8988T (cell line): Measurements from ENCODE around the gene CCDC47.
"Not testable (repeated sequence)": the region's sequence is repeated elsewhere in the genome, so short reads cannot be mapped to it uniquely, and the experiment has no call there.

Experiments
- DNase-seq: peaks from one replicate; pipeline ENCODE4 v3.0.0; 2011

CCDC47 gene

DNA sequence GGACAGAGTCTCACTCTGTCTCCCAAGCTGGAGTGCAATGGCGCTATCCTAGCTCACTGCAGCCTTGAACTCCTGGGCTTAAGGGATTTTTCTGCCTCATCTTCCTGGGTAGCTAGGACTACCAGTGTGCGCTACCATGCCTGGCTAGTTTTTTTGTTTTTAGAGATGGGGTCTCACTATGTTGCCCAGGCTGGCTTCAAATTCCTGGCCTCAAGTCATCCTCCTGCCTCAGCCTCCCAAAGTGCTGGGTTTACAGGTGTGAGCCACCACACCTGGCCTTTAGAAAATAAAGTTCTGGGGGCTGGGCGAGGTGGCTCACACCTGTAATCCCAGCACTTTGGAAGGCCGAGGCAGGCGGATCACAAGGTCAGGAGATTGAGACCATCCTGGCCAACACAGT is 53.2 kb downstream of the CCDC47 start:
- DNase-seq: not testable (repeated sequence)

DNA sequence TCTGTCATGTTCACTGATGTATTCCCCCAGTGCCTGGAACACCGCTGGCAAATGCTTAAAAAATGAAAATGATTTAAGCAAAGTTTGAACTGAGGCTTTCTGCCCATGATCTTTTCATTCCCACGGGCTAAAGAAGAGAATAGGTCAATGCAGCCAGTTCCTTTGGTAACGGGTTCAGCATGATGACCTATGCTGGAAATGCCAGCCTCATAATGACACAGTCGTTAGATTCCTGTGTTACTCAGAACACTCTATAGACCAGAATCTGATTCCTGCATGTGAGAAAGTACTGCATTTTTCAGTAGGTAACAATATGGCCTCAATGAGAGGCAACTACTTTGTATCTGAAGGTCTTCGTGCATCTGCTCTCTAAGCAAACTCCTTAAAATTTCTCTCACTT is 54.4 kb downstream of the CCDC47 start:
- DNase-seq: no peak

DNA sequence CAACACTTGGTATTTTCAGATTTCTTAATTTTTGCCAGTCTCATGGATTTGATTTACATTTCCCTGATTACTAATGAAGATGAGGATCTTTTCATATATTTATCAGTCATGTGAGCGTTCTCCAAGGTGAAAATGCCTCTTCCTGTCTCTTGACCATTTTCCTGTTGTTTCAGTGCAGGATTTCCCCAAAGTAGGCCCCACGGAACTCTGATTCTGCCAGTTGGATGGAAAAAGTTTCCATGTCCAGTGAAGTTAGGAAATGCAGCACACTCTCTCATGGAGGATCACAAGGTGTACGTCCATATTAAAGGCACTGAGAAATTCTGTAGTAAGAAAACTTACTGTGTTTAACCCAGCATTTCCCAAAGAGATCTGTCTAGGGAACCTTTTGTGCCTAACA is 57.0 kb downstream of the CCDC47 start:
- no peak for DNase-seq

DNA sequence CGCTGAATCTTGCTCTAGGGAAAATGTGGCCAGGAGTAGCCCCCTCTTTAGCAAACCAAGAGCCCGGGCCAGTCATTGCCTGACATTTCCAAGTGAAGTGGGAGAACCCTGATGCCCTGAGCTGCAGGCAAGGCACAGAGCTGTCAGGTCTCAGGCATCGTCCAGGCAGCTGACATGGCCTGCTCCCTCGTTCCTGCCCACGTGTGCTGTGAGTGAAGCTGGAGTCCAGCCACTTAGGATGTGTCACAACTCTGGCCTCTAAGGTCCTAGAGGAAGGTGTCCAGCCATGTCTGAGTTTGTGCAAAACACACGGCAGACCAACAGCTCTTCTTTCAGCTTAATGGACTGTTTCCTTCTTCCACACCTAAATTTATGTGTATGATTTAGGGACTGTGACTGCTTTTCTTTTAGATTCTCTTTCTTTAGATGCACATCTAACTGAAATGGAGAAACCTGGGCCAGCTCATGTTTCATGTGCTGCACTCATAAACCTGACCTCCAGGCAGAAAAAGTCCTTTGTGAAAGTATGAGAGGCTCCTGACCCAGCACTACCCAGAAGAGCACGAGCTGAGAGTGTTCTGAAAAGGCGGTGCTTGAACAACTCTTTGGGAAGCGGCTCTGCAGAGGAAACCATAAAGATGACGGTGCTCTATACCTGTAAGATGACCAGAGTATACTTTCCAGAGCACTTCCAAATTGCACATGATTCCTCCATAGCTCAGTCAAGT is 58.7 kb downstream of the CCDC47 start:
- no peak for DNase-seq

DNA sequence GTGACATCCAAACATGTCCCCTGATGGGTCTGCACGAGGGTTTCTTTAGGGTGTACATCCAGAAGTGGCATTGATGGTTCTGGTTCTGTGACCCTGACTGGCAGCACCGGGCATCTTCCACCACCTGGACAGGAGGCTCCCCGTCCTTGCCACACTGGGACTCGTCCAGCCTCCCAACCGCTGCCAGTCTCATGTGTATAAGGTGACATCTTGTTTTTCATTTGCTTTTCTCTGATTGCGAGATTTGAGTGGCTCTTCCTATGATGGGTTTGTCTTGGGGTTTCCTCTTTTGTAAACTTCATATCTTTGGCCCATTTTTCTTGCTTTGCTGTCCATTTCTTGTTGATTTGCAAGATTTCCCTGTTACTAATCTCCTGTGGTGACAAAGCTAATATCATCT is 64.3 kb downstream of the CCDC47 start:
- DNase-seq: no peak

DNA sequence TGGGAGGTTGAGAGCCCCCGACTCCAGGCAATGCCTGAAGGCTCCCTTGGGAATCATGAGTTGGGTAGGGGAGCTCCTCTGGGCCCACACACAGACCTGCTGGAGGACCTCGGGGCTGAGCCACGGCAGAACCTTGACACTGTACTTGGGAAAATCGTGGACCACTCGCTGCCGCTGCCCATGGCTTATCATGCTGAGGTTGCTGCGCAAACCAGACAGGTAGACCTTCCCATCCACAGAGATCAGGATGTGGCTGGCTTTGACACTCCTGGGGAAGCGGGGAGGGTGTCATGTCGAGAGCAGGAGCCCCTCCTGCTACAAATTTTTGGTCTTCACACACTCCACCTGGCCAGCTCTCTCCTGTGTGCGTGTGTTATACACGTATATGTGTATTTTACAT is 66.2 kb downstream of the CCDC47 start:
- DNase-seq: no peak

DNA sequence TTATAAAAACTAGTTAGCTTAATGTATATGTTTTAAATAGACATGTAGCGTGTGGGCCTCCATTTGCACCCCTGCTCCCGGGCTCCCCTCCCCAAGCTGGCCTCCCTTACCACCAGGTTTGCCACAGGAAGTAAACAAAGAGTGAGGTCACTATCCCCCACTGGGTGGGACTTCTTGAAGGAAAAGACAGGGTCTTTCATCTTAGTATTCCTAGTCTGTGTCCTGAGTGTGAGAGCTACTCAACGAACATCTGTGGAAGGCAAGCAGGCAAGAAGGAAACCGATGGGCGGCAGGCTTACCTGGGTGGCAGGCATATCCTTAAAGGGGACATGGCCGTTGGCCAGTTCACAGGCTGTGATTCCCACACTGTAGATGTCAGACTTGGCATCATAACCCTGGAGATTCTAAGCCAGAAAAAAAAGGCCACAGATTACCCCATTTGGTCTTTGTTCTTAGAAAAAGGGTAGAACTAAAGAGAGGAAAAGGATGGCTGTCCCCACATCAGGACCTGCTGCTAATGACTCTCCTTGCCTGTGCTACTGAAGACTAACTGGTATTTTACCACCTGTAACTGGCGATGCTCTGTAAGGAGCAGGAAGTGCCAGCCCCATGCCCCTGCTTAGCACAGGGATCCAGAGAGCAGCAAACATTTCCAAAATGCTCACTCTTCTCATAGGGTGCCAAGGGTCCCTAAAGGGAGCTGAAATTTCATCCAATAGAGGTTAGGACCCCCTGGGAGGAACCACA is 66.9 kb downstream of the CCDC47 start:
- DNase-seq: no peak

DNA sequence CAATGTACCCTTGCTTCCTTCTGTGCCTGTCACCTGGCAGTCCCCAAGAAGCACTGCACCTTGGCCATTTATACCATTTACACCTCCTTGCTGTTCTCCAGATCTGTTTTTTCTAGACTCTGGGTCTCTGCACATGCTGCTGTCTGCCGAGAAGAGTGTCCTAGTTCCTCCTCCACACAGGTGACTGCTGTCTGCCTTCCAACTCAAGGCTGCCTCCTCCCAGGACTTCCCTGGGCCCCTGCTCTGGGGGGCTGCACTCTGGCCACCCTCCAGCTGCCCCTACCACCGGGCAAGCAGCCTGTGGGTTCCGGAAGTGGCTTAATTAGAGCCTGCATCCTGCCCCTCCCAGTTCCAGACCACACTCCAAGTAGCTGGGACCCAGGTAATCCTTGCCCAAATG is 67.7 kb downstream of the CCDC47 start:
- DNase-seq: no peak

DNA sequence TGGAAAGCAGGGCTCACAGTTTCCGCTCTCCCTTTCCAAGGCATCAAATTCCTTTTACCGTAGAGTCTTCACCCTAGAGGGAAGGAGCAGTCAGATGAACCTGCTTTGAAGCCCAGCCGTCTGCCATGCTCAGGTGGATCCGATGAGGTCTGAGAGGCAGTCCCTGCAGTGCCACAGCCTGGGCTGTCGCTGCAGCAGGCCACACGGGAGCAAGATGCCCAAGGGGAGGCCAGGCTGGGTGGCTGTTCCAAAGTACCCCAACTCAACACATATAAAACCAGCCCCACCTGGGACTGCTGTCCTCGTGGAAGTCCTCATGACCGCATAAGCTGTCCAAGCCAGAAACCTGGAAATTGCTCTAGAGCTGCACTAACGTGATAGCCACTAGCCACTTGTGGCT is 68.6 kb downstream of the CCDC47 start:
- no peak for DNase-seq

DNA sequence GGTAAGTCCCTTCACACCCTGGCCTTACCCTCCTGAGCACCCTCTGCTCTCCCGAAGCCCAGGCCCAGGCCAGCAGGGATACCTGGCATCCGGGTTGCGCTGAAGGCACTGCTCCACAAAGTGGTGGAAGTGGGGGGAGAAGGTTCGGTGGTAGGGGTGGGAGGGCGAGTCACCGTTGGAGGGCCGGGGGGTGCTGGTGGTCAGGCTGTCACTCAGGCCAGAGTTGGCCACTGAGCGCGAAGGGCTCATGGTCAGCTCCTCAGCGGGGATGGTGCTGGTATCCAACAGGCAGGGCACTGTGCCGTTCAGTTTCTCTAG is 69.2 kb downstream of the CCDC47 start:
- DNase-seq: no peak

DNA sequence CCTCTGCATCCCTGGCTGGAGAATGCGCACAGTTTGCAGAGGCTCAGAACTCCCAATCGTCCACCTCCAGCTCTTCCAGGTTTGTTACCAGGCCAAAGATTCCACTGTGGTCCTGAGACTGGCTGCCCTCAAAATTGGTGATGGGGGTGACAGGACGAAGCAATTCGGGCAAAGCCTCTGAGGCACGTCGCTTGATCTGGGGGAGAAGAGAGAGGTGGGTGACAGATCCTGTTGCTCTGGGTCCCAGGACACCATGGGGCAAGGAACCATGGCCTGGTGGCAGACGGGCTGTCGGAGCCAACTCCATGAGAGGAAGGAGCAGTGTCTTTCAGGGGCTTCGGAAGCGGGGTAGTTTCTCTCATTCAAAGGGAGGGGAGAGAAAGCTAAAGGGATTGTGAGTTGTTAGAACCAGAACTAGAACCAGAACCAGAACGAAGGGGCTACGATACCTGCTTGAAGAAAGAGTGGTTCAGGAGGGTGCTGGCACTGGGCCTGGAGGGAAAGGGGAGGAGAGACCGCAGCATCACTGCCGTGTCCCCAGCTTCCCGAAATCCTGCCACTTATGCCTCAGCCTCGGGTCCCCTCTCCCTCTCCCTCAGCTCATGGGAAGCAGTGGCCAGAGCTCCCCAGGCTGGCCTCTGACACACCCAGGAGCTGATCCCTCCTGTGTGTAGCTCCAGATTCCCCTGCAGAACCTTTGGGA is 69.7 kb downstream of the CCDC47 start:
- DNase-seq: no peak

DNA sequence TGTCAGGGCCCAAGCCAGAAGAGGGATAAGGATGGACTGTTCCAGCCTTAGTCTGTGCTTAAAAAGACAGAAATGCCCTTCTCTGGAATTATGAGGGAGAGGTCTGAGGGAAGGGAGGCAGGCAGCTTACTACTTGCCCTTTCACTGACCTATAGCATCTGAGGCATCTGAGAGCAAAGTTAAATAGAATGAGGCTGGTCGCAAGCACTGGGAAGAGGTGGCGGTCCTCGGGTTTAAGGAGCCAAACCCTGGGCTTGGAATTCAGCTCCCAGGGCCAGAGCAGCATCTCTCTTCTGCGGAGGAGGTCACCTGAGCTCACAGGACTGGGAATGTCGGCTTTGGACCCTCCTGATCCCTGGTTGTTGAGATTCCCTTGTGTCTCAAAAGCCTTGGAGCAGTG is 70.4 kb downstream of the CCDC47 start:
- DNase-seq: no peak

DNA sequence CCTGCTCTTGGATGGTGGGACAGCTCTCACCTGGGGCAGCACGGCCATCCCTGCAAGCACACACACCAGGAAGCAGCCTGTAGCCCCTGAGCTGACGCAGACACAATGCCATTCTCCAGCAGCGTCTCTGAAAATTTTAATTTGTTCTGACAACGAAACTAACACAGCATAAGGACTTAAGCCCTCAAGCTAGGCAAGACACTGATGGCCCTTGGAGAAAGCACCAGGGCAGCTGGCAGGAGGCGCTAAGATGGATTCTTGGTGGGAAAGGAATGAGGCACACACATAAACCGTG is 70.7 kb downstream of the CCDC47 start:
- DNase-seq: no peak

DNA sequence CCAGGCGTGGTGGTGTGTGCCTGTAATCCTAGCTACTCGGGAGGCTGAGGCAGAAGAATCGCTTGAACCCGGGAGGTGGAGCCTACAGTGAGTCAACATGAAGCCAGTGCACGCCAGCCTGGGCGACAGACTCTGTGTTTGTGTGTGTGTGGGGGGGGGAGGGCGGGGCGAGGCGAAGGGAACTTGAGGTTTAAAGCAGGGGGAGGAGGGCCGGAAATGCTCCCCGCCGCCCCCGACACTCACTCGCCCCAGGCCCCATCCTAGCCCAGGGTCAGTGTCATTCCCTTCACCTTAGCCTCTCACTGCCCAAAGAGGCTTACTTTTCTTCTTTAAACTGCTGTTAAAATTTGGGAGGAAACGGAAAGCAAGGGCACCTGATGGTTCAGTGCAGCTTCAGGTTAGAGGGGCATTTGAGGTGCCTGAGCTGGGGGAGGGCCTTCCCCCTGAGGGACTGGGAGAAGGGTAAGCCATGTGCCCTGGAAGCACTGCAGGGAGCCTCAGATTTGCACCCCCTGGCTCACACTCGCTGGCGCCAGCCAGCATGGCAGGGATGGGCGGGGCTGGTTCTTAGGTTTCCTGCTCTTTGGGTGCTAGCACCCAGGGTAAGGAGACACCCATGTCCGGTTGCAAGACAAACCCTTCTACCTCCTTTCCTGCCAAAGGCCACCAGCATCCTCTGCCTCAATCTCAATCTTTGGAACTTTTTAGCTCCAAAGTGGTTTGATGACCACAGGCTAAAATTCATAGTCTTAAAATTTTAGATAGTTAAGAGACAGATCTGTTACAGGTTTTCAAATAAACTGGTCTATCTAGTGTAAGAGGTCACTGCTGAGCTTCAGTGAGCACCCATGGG is 71.3 kb downstream of the CCDC47 start:
- no peak for DNase-seq

DNA sequence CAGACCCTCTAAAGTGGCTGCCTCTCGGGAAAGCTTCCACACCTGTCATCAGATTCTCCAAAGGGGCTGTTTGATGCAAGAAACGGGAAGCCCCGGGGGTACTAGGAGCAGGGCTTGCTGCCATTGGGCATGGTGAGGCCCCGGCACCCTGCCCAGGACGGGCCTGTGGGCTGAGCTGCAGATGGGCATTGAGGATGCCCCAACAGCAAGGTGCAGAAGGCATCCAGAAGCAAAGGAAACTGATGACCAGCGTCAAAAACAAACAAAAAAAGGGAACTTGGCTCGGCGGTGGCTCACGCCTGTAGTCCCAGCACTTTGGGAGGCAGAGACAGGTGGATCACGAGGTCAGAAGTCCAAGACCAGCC is 72.0 kb downstream of the CCDC47 start:
- no peak for DNase-seq

DNA sequence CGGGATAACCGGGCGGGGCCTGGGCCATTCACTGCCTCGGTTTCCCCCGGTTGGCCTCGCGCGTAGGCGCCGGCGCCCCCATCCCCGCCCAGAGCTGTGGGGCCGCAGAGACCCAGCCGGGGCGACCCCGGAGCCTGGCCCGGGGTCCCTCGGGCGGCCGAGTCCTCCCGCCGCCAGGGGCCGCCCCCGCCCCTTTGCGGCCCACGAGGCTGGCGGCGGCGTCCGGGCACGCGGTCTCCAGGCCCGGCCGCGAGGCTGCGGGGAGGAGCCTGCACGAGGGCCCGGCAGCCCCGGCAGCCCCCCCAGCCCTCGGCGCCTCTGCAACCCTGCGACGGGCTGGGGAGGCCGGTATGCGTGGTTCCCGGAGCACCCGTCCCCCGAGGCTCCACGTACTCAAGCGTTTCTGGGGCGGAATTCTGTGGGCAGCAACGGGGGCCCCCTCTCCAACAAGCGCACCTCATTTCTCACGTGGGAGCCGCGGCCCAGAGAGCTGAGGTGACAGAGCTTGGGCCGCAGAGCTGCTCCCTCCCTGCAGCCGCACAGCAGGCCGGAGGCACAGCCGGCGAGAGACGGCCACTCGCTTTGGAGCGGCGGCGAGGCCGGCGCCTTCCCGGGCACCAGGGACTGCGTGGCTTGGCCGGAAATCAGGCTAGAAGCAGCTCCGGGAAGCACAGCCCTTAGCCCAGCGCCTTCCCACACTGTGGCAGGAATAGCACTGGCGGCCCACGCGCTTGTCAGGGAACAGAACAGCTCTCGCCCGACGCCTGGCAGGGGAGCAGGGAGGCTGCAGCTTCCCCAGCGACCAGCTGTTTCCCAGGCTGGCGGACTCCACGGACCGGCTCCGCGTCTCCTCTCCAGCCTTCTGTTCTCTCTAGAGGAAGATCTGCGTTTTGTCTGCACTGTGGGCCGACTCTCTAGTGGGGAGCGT is 72.6 kb downstream of the CCDC47 start:
- DNase-seq: no peak

DNA sequence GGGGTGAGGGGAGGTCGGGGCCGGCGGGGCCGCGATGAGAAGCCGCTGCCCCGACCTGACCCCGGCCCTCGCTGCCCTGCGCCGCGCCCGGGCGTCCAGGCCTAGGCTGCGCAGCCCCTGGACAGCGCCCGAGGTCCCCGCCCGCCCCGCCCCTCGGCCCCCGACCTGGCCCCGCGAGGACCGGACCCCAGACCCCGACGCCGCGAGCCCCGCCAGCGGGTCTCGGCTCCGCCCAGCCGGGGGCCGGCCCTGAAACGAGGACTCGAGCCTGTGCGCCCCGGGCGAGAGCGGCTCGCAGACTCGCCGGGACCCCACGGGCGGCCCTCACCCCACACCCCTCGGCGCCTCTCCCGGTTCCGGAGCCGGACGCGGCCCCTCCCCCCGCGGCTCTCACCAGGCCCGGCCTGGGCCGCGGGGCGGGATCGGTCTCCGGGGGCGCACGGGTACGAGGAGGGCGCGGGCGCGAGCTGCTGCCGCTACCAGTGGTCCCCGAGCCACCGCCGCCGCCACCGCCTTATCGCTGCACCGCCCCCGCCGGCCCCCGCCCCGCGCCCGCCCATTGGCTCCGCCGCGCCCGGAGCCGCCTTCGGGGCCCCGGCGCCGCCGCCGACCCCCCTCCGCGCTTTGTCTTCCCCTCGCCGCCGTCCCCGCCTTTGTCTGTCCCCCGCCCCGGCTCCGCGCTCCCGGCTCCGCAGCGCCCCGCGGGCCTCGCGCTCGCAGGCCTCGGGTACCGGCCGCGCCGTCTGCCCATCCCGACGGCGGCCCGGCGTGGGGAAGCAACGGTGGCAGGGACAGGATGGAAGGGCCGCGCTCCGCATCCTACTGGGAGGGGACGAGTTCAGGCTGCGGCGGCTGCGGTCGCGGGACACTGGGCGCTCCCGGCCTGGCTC is 73.5 kb downstream of the CCDC47 start, which contains the start of gene LIMD2:
Gene LIMD2, minus strand, starts transcription at position 488 of the 890 bp plus-strand sequence. CDS start 827 bp downstream, outside the sequence.
- peak; percentile 84 for DNase-seq

DNA sequence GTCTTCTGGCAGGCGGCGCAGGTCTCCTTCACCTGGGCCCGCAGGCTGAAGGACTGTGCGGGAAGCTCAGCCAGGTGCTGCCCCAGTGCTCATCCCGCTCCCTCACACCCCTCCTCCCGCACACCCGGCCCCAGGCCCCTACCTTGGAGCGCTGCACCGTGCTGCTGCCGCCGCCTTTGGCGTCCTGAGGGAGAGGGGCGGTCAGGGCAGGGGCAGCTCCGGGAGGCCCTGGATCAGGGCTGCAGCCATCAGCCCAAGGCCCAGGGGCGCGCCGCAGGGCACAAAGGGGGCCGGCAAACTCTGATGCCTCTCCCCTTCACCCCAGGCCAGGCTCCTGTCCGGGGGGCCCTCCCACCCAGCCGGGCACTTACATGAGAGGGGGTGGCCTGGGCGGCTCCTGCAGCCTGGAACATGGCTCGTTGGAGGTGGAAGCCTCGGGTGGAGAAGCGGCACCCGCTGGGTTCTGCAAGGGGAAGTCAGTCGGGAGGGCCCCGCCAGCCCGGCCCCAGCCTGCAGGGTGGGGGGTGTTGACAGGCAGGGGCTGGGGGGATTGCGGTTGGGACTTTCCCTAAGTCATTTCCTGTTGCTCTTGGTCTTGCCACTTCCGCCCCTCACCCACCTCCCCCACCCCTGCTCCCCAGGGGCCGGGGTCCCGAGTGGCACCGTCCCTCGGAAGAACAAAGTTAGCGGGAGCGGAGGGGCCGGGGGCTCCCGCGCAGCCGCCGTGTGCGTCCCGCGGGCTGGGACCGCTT is 74.3 kb downstream of the CCDC47 start:
- peak; percentile 47 for DNase-seq

DNA sequence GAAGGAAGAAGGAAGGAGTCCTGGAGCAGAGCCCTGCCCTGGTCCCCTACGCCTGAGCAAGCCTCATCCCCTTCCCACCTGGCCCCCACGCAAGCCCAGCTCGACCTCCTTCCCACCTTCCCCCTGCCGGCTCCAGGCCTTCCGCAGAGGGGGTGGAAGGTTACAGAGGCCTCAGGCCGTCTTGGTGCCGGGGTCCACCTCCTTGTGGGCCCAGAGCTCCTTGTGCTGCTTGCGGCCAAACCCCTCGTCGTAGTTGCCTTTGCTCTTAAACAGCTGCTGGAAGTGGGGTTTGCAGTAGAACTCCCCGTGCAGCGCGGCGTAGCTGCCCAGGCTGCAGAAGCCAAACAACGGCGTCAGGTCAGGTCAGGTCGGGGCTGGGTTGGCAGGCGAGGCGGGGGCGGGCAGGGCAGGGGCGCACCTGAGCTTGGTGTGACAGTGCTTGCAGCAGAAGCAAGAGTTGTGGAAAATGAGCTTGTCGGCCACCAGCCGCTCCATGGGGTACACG is 75.0 kb downstream of the CCDC47 start:
- DNase-seq: no peak
